ENCODE measurements around the gene GNG8. TPM values are rescaled to one million over a fixed set of nuclear protein-coding genes. Genes with fewer than 3 reads are reported as not detected.

GNG8 gene
- total and polyA plus RNA-seq, 10 donors, result not detected

DNA sequence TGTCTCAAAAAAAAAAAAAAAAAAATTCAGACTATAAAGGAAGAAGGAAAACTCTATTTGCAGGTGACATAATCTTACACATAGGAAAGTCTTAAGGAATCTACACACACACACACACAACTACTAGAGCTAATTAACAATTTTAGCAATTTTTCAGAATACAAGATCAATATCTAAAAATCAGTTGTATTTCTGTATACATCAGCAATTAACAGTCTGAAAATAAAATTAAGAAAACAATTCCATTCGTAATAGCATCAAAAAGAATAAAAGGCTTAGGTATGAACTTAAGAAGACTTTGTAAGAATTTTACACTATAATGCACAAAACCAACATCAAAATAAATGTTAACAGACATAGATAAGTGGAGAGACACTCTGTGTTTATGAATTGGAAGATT, 50.5 kb downstream of the GNG8 start:
- Histone ChIP-seq H3K4me1 (no peaks in the 10 kb centered on the region), H3K27ac (no peak overlapping the region), H3K27me3 (replicated peaks in 1 of 7) (no peaks in the 10 kb centered on the region), H3K9me3 (no peaks in the 10 kb centered on the region), H3K36me3 (no peaks in the 10 kb centered on the region), H3K4me3 (no peak overlapping the region)
- intact Hi-C loops (cut with DNase I; ENCODE audit: low total_unique reads), result no loop called here
- TF ChIP-seq POLR2AphosphoS5 (IDR thresholded peaks at IDR 0.05) (no peak), POLR2A (IDR thresholded peaks at IDR 0.05) (no peak)
- TF ChIP-seq, protein P1, sequence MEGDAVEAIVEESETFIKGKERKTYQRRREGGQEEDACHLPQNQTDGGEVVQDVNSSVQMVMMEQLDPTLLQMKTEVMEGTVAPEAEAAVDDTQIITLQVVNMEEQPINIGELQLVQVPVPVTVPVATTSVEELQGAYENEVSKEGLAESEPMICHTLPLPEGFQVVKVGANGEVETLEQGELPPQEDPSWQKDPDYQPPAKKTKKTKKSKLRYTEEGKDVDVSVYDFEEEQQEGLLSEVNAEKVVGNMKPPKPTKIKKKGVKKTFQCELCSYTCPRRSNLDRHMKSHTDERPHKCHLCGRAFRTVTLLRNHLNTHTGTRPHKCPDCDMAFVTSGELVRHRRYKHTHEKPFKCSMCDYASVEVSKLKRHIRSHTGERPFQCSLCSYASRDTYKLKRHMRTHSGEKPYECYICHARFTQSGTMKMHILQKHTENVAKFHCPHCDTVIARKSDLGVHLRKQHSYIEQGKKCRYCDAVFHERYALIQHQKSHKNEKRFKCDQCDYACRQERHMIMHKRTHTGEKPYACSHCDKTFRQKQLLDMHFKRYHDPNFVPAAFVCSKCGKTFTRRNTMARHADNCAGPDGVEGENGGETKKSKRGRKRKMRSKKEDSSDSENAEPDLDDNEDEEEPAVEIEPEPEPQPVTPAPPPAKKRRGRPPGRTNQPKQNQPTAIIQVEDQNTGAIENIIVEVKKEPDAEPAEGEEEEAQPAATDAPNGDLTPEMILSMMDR (IDR thresholded peaks at IDR 0.05 in 8 of 11, conservative IDR thresholded peaks at IDR 0.05 in 3 of 11), result no peak
- DNase-seq, result no peak
- whole genome bisulfite sequencing, 5 donors, result 84 to 98% (median 95%) methylated on average over 1 of the region's 1 CpG

Other genes with a start within 250 kb of the GNG8 start
- gene CCDC8, start 222.6 kb downstream of the GNG8 start, total RNA-seq, result 1 to 10 TPM; 1.7 to 4.4 (median 2.6) TPM
- 1 to 10 TPM in 2 of 3 donors, under 1 TPM in 1; 0.46 to 1.2 (median 1.1) TPM for gene CCDC8, start 222.6 kb downstream of the GNG8 start, polyA plus RNA-seq
- not detected for gene PNMA8C, start 207.3 kb downstream of the GNG8 start, total RNA-seq
- gene PNMA8C, start 207.3 kb downstream of the GNG8 start, polyA plus RNA-seq, result under 1 TPM in 1 of 3 donors, not detected in 2; 0.03 TPM
- 1 to 10 TPM in 4 of 7 donors, under 1 TPM in 3; 0.20 to 2.7 (median 1.7) TPM for gene PNMA8A, start 164.6 kb downstream of the GNG8 start, total RNA-seq
- gene PNMA8A, start 164.6 kb downstream of the GNG8 start, polyA plus RNA-seq, result 1 to 10 TPM in 1 of 3 donors, under 1 TPM in 2; 0.13 to 1.8 (median 0.19) TPM
- 1 to 10 TPM; 2.1 to 5.7 (median 3.0) TPM for gene PNMA8B, start 140.3 kb downstream of the GNG8 start, total RNA-seq
- 1 to 10 TPM in 2 of 3 donors, under 1 TPM in 1; 0.57 to 1.2 (median 1.2) TPM for gene PNMA8B, start 140.3 kb downstream of the GNG8 start, polyA plus RNA-seq
- 100 to 1,000 TPM; 121 to 197 (median 143) TPM for gene CALM3, start 34.9 kb downstream of the GNG8 start, total RNA-seq
- gene CALM3, start 34.9 kb downstream of the GNG8 start, polyA plus RNA-seq, result 100 to 1,000 TPM in 2 of 3 donors, 10 to 100 TPM in 1; 78.1 to 167 (median 111) TPM
- gene PTGIR, start 11.1 kb downstream of the GNG8 start, total RNA-seq, result 10 to 100 TPM in 3 of 7 donors, 1 to 10 TPM in 4; 5.4 to 18.6 (median 8.6) TPM
- gene PTGIR, start 11.1 kb downstream of the GNG8 start, polyA plus RNA-seq, result 1 to 10 TPM; 5.7 to 9.1 (median 5.9) TPM
- 10 to 100 TPM in 1 of 7 donors, 1 to 10 TPM in 6; 4.9 to 10.4 (median 6.1) TPM for gene DACT3, start 25.0 kb upstream of the GNG8 start, total RNA-seq
- 1 to 10 TPM; 1.6 to 4.1 (median 3.2) TPM for gene DACT3, start 25.0 kb upstream of the GNG8 start, polyA plus RNA-seq
- 100 to 1,000 TPM in 4 of 7 donors, 10 to 100 TPM in 3; 76.3 to 127 (median 115) TPM for gene PRKD2, start 80.9 kb upstream of the GNG8 start, total RNA-seq
- gene PRKD2, start 80.9 kb upstream of the GNG8 start, polyA plus RNA-seq, result 100 to 1,000 TPM in 2 of 3 donors, 10 to 100 TPM in 1; 63.4 to 132 (median 105) TPM
- gene FKRP, start 109.9 kb upstream of the GNG8 start, total RNA-seq, result 10 to 100 TPM; 15.4 to 24.8 (median 19.3) TPM
- 10 to 100 TPM in 1 of 3 donors, 1 to 10 TPM in 2; 5.3 to 13.0 (median 9.8) TPM for gene FKRP, start 109.9 kb upstream of the GNG8 start, polyA plus RNA-seq
- 100 to 1,000 TPM in 5 of 7 donors, 10 to 100 TPM in 2; 90.1 to 143 (median 107) TPM for gene STRN4, start 110.2 kb upstream of the GNG8 start, total RNA-seq
- 10 to 100 TPM; 28.2 to 70.7 (median 30.0) TPM for gene STRN4, start 110.2 kb upstream of the GNG8 start, polyA plus RNA-seq
- 10 to 100 TPM; 45.1 to 62.8 (median 49.8) TPM for gene SLC1A5, start 152.4 kb upstream of the GNG8 start, total RNA-seq
- 10 to 100 TPM; 13.2 to 29.5 (median 23.0) TPM for gene SLC1A5, start 152.4 kb upstream of the GNG8 start, polyA plus RNA-seq
- gene AP2S1, start 214.6 kb upstream of the GNG8 start, total RNA-seq, result 100 to 1,000 TPM in 4 of 7 donors, 10 to 100 TPM in 3; 58.0 to 144 (median 116) TPM
- gene AP2S1, start 214.6 kb upstream of the GNG8 start, polyA plus RNA-seq, result 100 to 1,000 TPM in 2 of 3 donors, 10 to 100 TPM in 1; 69.3 to 145 (median 104) TPM
- 10 to 100 TPM; 26.0 to 49.4 (median 42.9) TPM for gene ARHGAP35, start 224.8 kb upstream of the GNG8 start, total RNA-seq
- 10 to 100 TPM in 1 of 3 donors, 1 to 10 TPM in 2; 2.3 to 10.8 (median 3.0) TPM for gene ARHGAP35, start 224.8 kb upstream of the GNG8 start, polyA plus RNA-seq

Measured in spleen (tissue), 11 donors.